ENCODE measurements around the gene OR52A5.

DNA sequence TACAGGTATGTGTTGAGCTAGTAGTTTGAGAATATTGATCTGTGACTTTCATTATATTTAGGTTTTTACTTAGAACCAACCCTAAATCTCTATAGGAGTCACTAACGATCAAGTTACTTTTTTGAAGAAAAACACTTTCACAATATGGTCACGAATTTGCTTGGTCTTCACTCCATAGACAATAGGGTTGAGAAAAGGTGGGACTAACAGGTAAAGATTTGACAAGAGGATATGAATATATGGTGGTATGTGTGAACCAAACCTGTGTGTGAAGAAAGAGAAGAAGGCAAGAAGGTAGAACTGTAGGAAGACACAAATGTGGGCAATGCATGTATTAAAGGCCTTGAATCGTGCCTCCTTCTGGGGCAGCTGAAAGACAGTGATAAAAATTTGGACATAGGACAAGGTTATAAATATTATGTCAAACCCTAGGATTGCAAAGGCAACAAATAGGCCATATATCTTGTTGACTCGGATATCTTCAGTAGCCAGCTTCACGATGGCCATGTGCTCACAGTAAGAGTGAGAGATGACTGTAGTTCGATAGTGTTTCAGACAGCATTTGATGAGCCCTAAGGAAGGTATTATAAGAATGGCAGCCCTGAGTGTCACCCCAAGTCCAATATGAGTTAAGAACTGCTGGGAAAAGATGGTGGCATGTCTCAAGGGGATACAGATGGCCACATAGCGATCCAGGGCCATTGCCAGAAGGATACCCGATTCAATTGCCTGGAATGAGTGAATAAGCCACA is 6.4 kb downstream of the OR52A5 start:
- TF ChIP-seq, protein P1, sequence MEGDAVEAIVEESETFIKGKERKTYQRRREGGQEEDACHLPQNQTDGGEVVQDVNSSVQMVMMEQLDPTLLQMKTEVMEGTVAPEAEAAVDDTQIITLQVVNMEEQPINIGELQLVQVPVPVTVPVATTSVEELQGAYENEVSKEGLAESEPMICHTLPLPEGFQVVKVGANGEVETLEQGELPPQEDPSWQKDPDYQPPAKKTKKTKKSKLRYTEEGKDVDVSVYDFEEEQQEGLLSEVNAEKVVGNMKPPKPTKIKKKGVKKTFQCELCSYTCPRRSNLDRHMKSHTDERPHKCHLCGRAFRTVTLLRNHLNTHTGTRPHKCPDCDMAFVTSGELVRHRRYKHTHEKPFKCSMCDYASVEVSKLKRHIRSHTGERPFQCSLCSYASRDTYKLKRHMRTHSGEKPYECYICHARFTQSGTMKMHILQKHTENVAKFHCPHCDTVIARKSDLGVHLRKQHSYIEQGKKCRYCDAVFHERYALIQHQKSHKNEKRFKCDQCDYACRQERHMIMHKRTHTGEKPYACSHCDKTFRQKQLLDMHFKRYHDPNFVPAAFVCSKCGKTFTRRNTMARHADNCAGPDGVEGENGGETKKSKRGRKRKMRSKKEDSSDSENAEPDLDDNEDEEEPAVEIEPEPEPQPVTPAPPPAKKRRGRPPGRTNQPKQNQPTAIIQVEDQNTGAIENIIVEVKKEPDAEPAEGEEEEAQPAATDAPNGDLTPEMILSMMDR (IDR thresholded peaks at IDR 0.05 in 8 of 11, conservative IDR thresholded peaks at IDR 0.05 in 3 of 11) = no peak
- no peak for TF ChIP-seq POLR2A (IDR thresholded peaks at IDR 0.05)

All from spleen (tissue), 7 donors.